ENCODE measurements around the gene CDH12.
"Not testable (repeated sequence)": the region's sequence is repeated elsewhere in the genome, so short reads cannot be mapped to it uniquely, and the experiment has no call there.

Gene CDH12

DNA sequence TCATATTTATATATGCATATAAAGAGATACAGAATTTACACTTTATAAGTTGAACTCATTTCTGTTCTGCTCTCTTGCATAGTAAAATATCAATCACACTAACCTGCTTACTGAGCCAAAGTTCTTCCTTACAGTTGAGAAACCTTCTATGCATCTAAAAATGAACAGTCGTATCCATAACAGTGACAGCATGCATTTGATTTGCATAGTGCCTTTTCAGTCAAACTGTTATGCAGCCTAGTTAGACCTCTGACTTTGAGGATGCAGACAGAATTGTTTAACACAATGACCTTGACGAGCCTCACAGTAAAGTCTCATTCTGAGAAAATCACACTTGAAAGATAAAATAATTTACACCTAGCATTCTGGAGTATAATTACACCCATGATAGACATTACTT, 683.9 kb downstream of the CDH12 start:
- in situ Hi-C loops (cut with HindIII; ENCODE audit: low sequenced_read_pairs), result not testable (repeated sequence)

DNA sequence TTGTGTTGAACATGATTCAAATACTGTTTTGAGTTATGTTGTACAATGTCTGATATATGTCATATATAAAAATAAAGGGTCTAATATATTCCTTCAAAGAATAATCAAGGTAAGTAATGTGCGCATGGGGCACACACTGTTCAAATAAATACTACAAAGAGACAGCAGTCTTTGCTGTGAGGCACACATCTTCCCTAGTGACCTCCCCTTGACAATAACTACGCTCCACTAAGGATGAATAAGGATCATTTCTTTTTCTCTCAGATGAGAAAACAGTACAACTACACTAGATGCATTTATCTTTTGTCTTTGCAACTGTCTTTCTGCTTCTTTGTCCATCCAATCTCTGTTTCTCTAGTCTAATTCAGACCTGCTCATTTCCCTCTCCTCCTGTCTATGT, 684.4 kb downstream of the CDH12 start:
- in situ Hi-C loops (cut with HindIII; ENCODE audit: low sequenced_read_pairs), result not testable (repeated sequence)

DNA sequence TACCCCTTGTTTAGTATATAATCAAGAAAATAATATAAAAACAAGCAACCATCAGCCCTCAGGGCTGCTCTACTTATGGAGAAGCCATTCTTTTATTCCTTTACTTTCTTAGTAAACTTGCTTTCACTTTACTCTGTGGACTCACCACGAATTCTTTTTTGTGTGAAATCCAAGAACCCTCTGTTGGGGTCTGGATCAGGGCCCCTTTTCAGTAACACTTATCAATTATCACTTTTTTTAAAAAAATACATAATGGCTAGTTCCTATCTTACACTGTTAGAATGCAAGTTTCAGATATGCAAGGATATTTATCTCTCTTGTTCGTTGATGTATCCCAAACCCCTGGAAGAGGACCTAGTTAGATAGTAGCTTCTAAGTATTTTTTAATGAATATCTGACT, 687.2 kb downstream of the CDH12 start:
- in situ Hi-C loops (cut with HindIII; ENCODE audit: low sequenced_read_pairs), result not testable (repeated sequence)

DNA sequence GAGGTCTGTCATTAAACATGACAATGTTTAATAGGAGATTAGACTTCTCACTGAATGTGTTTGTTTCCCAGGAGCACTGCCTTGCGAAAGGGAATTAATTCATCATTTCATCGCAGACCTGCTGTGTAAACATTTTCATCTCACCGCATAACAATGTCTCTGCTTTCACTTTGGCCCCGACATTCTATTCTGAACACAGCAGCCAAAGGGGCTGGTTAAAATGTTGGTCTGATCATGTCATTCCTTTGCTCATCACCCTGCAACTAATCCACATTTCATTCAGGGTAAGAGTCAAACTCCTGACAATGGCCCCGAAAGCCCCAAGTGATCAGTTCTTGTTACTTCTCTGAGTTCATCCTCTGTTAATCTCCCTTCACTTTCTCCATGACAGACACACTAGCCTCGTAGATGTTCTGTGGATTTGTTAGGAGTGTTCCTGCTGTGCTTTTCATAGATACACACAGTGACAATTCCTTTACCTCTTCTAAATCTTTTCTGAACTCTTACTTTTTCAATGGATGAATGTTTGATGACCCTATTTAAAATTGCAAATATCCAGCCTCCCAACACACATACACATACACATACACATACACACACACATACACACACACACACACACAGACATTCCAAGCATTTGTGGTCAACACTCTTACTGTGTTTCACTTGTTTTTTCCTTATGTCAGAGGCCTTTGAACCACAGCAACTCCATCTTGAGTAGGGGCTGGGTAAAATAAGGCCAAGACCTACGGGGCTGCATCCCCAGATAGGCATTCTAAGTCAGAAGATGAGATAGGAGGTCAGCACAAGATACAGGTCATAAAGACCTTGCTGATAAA, 688.0 kb downstream of the CDH12 start:
- in situ Hi-C loops (cut with HindIII; ENCODE audit: low sequenced_read_pairs), result not testable (repeated sequence)

DNA sequence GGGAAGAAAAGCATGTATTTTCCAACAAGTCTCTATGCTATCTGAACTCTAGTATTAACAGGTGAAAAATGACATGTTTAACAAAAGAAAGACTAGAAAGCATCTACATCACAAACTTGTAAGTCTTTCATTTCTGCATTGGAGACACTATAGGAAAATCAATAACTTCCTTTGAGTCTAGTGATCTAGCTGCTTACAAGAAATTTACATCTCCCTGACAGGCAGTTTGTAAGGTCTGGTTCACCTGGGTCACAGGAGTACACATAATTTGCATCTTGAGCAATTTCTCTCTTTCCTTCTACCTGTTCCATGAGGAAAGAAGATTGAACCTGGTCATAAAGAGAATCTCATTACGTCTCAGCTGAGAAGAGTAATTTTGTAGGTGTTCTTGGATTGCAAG, 696.2 kb downstream of the CDH12 start:
- in situ Hi-C loops (cut with HindIII; ENCODE audit: low sequenced_read_pairs), result not testable (repeated sequence)

DNA sequence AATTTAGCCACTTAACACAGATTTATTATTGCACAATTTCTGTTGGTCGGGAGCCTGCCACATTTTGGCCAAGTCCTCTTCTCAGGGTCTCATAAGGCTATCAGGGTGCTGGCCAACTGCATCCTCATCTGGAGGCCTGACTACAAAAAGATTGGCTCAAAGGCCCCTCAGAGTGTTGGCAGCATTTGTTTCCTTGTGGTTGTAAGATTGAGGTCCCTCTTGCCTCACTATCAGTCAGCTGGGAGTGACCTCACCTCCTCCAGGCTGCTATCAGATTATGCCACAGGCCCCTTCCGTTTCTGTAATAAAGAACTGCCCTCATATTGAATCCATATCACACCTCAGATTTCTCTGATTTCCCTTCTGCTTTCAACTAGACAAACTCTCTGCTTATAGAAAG, 698.4 kb downstream of the CDH12 start:
- in situ Hi-C loops (cut with HindIII; ENCODE audit: low sequenced_read_pairs), result not testable (repeated sequence)

DNA sequence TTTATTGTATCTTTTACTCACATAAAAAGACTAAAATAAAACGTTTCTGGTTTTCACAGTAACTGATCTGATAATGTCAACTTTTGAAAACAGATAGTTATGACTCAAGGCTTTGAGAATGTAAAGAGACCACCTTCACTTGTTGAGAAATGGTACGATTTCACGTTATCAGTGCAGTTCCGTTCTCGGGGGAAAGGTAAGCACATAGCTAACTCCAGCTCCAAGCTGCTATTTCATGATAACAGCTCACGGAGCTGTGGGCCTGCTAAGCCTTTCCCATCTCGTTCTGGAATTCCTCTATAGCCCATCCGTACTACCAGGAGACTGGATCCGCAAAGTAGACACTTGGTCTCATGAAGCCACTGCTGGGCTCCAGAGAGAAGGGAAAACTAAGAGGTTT, 701.3 kb downstream of the CDH12 start:
- in situ Hi-C loops (cut with HindIII; ENCODE audit: low sequenced_read_pairs), result not testable (repeated sequence)

DNA sequence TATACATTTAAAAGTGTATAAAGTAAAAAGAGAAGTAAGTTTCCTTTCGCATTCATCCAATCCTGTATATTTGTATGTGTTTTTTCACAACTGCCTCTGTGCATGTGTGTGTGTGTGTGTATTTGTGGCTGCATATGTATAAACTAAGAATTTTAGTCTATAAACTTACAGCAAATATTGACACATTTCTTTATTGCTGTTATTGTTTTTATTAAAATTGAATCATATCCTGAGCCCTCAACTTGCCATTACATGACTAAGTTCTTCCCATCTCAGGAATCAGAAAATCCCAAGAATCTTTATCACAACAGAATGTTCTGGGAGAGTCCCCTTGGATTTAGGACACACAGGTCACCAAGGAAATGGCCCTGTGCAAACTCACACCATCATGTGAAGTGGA, 712.7 kb downstream of the CDH12 start:
- in situ Hi-C loops (cut with HindIII; ENCODE audit: low sequenced_read_pairs), result not testable (repeated sequence)

DNA sequence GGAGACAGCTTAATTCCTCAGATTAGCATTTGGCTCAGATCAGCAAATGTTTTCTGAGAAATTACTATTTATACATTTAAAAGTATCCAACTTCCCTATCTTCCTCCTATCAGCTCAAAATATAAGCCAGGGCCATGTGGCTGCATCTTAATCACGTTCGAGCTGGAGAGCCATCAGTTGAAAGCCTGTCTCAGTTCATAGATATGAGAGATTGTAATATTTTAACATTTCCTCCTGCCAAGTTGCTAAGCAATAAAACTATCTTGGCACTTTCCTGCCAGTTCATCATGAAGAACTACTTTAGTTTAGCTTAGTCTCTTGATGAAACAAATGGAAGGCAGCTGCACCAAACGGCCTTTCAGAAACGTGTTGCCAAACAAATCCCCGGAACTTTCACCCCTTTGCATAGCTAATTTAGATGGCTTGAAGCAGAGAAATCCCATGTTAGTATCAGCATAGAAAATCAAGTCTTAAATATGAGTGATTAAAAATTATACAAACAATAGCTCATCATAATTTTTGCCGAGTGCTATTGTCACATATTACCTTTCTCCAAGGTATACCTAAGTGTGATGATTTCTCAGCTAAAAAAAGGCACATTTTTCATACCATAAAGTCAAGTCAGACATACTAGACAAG, 713.4 kb downstream of the CDH12 start:
- in situ Hi-C loops (cut with HindIII; ENCODE audit: low sequenced_read_pairs), result not testable (repeated sequence)

DNA sequence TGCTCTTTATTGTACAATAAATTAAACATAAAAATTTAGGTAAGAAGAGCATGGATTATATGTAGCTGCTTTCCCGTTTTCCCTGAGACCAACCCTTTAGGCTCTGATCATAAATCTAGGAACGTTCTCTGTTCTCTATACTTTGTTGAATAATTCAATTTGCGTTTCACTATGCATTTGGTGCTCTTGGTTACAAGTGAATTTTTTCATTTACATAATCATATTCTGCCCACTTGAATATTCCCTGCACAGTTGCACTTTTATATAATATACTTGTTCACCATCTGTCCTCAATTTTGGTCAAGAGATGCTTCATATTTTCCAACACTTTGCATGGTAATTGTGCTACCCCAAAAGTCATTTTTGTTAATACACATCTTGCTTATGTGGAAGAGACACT, 741.8 kb downstream of the CDH12 start:
- in situ Hi-C loops (cut with HindIII; ENCODE audit: low sequenced_read_pairs), result no loop called here

DNA sequence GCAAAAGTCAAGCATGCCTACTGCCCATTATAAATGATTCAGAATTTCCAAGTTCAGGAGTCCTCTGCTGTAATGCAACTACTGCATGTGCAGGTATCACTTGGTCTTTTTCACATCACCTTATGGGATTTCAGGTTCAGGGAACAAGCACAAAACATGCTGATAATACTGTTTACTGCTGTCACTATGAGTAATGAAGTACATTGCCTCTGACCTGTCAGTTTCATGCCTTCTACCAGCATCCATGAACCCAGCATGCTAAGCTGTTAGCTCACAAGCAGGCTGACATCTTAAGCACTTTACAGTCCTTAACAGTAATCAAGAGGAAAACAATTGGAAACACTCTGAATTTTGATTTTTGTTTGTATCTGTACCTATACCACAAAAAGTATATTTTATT, 743.8 kb downstream of the CDH12 start:
- in situ Hi-C loops (cut with HindIII; ENCODE audit: low sequenced_read_pairs), result no loop called here

DNA sequence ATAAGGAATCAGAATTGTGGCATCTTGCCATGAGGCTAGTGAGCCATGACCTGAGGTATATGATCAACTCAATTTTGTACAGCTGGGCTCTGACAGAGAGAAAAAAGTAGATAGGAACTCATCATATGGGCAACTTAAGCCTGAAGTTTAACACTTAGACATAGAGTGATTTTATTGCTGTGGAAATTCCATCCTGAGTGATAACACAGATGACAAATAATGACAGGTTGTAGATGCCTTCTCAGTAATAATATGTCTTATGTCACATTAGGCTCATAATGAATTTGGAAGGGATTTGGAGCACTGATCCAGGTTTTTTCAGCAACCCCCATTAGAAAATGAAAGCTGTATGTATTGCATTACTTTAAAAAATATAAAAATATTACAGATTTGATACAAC, 744.6 kb downstream of the CDH12 start:
- in situ Hi-C loops (cut with HindIII; ENCODE audit: low sequenced_read_pairs), result no loop called here

DNA sequence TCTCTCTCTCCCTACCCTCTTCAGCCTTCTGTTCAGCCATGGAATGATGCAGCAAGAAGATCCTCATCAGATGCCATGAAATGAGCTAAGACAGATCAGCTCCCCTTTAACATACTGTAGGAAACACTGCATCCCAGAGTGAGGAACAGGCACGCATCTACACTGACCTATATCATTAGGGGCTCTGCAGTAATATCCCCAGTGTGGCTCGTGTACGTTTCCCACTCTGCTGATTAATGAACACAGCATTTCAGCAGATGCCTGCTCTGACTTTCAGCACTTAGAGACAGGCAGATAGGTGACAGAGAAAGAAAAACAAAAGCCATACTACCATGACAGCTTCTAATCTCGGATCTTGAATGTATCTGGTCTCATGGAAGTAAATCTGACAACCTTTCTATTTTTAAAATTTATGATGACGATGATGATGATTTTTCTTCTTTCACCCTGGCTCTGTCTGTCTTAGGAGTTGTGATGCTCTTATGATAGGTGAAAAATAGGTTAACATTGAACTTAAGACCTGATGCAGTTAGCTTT, 750.3 kb downstream of the CDH12 start:
- in situ Hi-C loops (cut with HindIII; ENCODE audit: low sequenced_read_pairs), result no loop called here

DNA sequence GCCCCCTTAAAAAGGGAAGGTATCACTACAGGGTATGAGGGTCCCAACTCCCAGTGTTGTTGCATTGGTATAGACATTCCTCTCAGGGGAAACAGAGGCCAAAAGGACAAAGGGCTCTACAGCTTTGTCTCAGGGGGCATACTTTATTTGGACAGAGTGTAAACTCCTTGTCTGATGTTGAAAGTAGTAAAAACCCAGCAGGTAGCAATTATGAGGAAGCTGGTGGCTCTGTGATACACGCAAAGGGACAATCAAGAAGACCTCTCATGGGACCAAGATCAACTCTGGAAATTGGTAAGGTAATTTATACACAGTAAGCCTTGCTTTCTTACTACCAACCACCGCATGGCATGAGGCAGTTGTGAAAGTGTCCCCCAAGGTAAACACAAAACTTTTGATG, 764.6 kb downstream of the CDH12 start:
- in situ Hi-C loops (cut with HindIII; ENCODE audit: low sequenced_read_pairs), result no loop called here

DNA sequence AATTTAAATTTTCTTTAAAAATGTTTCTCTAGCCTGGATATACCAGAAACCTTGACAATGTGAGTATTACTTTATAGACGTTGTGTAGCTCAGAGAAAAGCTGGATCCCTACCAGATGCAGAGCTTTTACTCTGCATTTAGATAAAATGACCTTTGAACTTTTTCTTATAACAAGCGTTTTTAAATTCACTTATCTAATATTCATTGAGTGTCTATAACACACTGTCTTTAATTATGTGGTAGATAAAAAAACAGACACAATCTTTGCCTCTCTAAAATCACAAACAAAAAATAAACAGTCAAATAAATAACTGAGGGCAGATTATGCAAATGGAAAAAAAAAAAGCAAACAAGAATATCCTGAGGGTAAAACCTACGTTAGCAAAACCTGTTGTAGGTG, 773.6 kb downstream of the CDH12 start:
- in situ Hi-C loops (cut with HindIII; ENCODE audit: low sequenced_read_pairs), result no loop called here

DNA sequence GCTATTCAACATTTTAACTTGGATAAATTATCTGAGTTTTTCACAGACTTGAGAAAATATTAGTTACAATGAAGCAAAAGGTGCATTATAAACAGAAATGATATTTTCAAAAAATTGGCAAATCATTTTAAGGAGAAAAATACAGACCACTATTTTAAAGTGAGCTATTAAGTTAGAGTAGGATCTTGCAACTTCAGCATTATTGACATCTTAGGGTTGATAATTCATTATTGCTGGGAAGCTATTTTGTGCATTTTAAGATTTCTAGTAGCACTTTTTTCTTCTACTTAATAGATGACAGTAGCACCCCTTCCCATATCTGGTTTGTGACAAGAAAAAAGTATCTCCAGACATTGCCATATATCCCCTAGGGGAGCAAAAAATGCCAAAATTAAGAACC, 774.1 kb downstream of the CDH12 start:
- in situ Hi-C loops (cut with HindIII; ENCODE audit: low sequenced_read_pairs), result no loop called here

DNA sequence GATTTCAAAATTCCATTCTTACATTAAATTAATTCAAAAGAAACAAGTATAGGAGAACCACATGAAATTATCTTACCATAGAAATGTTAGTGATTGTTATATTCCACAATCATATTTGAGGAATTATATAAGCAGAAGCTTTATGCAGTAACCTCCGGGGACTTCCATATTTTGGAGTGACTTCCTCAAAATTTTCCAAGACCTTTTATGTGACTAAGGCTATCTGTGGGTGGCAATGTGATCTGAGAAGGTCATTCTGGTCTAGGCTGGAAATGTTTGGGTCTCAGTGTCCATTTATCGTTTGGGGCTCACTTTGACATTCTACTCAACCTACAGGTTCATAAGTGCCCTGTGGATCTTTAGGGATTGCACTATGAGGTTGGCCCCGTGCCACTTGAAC, 776.6 kb downstream of the CDH12 start:
- in situ Hi-C loops (cut with HindIII; ENCODE audit: low sequenced_read_pairs), result no loop called here

DNA sequence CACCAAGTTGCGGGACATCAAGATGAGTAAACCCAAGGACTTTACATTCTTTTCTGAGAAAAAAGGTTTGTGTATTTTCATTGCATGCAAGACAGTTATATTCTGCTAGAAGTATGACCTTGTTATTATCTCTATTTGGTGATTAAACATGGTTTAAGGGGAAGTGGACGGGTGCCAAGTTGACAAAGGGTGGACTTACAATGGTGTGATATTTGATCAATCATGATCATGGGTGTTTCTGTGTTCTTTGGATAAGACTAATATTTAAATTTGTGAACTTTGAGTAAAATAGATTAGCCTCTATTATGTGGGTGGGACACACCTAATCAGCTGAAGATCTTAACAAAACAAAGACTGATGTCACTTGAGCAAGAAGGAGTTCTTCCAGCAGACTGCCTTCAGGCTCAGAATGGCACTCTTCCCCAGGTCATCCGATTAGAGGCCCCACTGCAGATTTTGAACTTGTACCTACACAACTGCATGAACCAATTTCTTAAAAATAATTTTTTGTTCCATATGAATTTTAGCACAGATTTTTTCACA, 782.9 kb downstream of the CDH12 start:
- in situ Hi-C loops (cut with HindIII; ENCODE audit: low sequenced_read_pairs), result no loop called here

DNA sequence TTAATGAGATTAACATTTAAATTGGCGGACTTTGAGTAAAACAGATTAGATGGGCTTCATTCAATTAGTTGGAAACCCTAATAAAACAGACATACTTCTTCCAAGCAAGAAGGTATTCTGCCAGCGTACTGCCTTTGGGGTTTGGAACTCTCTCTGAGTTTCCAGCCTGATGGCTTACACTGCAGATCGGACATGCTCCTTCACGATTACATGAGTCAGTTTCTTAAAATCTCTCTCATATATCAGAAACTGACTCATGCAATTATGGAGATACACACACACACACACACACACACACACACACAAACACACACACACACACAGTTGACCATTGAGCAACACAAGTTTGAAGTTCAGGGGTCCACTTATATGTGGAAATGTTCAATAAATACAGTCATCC, 789.4 kb downstream of the CDH12 start:
- in situ Hi-C loops (cut with HindIII; ENCODE audit: low sequenced_read_pairs), result no loop called here

DNA sequence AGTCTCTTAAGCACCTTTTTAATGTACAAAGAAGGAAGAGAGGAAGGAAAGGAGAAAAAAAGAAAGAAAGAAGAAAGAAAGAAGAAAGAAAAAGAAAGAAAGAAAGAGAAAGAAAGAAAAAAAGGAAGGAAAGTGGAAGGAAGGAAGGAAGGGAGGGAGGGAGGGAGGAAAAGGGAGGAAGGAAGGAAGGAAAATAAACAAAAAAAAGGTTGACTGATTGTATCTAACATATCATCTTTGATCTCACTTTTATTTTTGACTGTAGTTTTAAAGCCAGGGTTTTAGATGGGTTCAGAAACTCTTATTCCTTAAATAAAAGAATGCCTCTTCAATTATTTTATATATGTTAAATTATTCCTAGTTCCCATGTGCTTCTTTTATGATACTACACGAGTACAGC, 794.5 kb downstream of the CDH12 start:
- in situ Hi-C loops (cut with HindIII; ENCODE audit: low sequenced_read_pairs), result no loop called here

DNA sequence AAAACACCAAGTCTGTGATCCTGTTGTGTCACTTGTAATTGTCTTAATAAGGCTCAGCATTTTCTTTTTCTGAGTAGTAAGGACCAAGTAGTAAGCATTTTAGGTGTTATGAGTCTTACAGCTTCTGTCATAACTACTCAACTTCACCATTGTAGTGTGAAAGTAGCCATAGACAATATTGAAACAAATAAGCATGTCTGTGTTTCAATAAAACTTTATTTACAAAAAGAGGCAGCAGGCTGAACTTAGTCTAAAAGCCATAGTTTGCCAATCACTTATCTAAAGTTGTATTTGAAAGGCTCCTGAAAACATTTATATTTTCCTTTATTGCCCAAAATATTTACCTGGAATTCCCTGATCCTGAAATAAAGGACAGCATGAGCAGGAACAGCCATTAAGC, 796.1 kb downstream of the CDH12 start:
- in situ Hi-C loops (cut with HindIII; ENCODE audit: low sequenced_read_pairs), result no loop called here

DNA sequence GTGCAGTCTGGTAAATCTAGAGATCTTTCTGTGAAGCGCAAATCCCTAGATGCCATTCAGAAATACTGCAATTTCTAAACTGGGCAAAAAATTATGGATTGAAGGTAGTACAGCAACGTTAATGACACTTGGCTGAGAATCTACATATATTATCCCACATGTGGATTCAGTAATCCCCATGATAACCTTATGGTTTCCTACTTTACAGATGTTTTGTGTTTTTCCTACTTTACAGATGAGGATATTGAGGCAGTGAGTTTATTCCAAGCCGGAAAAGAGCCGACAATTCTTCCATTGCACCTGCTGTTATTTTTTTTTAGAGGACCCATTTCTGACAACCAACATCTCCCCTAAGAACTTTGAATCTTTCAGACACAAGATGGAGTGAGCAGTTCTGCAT, 796.5 kb downstream of the CDH12 start:
- in situ Hi-C loops (cut with HindIII; ENCODE audit: low sequenced_read_pairs), result no loop called here

All from DLD1 (cell line).